Gastrocnemius medialis (tissue), 4 donors: ENCODE data around the gene CCL16. TPM values are rescaled to one million over a fixed set of nuclear protein-coding genes. Genes with fewer than 3 reads are reported as not detected.

Experiments
- ATAC-seq, 2 donors: fragments of 150-250 bp; one replicate each; pipeline ENCODE4 v1.9.1; 2016
- DNase-seq, 2 donors: peaks; one replicate each; pipeline ENCODE4 v3.0.0-alpha.2; 2019
- H3K27ac ChIP-seq, 4 donors: fragments of 200-600 bp; sonication (generic); 1 replicate in 1 of 4; 2 replicates in 3 of 4; pipeline ENCODE4 v1.5.1; 2016 to 2018; ENCODE audit warnings: mild to moderate bottlenecking in 2 of 4, moderate library complexity in 1 of 4
- H3K27me3 ChIP-seq, 3 donors: fragments of 200-600 bp; sonication (generic) in 2 of 3; 1 replicate in 1 of 3; 2 replicates in 2 of 3; pipeline versions ENCODE4 v1.5.1 to v1.6.0; 2016 to 2019; ENCODE audit warnings: mild to moderate bottlenecking in 1 of 3, moderate library complexity in 1 of 3
- H3K36me3 ChIP-seq, 2 donors: fragments of 200-600 bp; sonication (generic) in 1 of 2; one replicate each; pipeline ENCODE4 v1.5.1; 2017 to 2018
- H3K4me1 ChIP-seq, 2 donors: fragments of 200-600 bp; sonication (generic) in 1 of 2; one replicate each; pipeline ENCODE4 v1.5.1; 2016 to 2017; ENCODE audit warnings: mild to moderate bottlenecking in 2 of 2
- H3K4me3 ChIP-seq, 4 donors: fragments of 200-600 bp; sonication (generic) in 3 of 4; 1 replicate in 1 of 4; 2 replicates in 3 of 4; pipeline ENCODE4 v1.5.1; 2016 to 2019; ENCODE audit warnings: mild to moderate bottlenecking in 2 of 4
- H3K9me3 ChIP-seq, 3 donors: fragments of 200-600 bp; sonication (generic) in 2 of 3; 1 replicate in 1 of 3; 2 replicates in 2 of 3; pipeline ENCODE4 v1.5.1; 2016 to 2019
- CTCF ChIP-seq, 5 experiments: fragments of 450-650 bp in 3 of 5; fragments of 200-600 bp in 2 of 5; sonication (generic) in 2 of 5; IDR thresholded peaks in 4 of 5; conservative IDR thresholded peaks in 1 of 5; 1 replicate in 4 of 5; 2 replicates in 1 of 5; pipeline ENCODE4 v1.5.1; 2016 to 2019; ENCODE audit warnings: antibody characterized with exemption in 5 of 5, mild to moderate bottlenecking in 3 of 5, moderate library complexity in 3 of 5
- POLR2A ChIP-seq, 2 donors: fragments of 450-650 bp; IDR thresholded peaks; one replicate each; pipeline ENCODE4 v1.6.1; 2017; ENCODE audit warnings: antibody characterized with exemption in 2 of 2, mild to moderate bottlenecking in 2 of 2, moderate library complexity in 2 of 2
- in situ Hi-C, 4 donors: fragments of 200-750 bp; cut with MboI; loops; one replicate each; pipeline versions ENCODE4 v1.15.0 to v1.8.0; 2017; ENCODE audit warnings: low sequenced_read_pairs in 4 of 4
- intact Hi-C: fragments of 100-400 bp; cut with DNase I; formaldehyde crosslinking; loops from one replicate; pipeline ENCODE4 v1.15.1; 2023; ENCODE audit warnings: low total_unique reads
- total RNA-seq, 4 donors: library from RNA; depleted of rRNA; stranded (reverse); fragments of >200 nt; gene quantifications; one replicate each; pipeline versions ENCODE4 v1.1.0 to v1.2.3, GENCODE V29; 2016

CCL16 gene
- total RNA-seq, 4 donors from 2014 or later: 0.33 TPM; not detected in 3

- Histone ChIP-seq H3K27ac (no peak overlapping the region), H3K36me3 (no peaks in the 10 kb centered on the region), H3K4me1 (peaks cover 0 to 13% of the 10 kb centered on the region in 2 donors), H3K27me3 (no peaks in the 10 kb centered on the region), H3K9me3 (no peaks in the 10 kb centered on the region), H3K4me3 (no peak overlapping the region)
- TF ChIP-seq CTCF (IDR thresholded peaks at IDR 0.05 in 4 of 5, conservative IDR thresholded peaks at IDR 0.05 in 1 of 5) (peak; percentile 20 to 78 (median 74)), POLR2A (IDR thresholded peaks at IDR 0.05) (no peak)
- DNase-seq (peak; percentile 31 to 49), ATAC-seq (peak; percentile 54 to 58)
- intact Hi-C loops (loop anchor here (1.0 to 10.0 kb wide), 3 partner anchors 103 to 514 kb away; no protein-coding TSS in a partner anchor), in situ Hi-C loops (loop anchor here (5.0 to 25.0 kb wide), 6 partner anchors 107 to 518 kb away; partner anchors contain the start of genes ZNHIT3 (in 3 of the 4) and HEATR9 (in 1 of the 4))
These were observed 11.5 kb downstream of the CCL16 start for GRCh38 chr17:35969558-35970380.

- TF ChIP-seq POLR2A (IDR thresholded peaks at IDR 0.05): no peak
- TF ChIP-seq CTCF (IDR thresholded peaks at IDR 0.05 in 4 of 5, conservative IDR thresholded peaks at IDR 0.05 in 1 of 5): no peak
- intact Hi-C loops (loop anchor here (1.0 kb wide), 1 partner anchor 515 kb away; no protein-coding TSS in a partner anchor), in situ Hi-C loops (loop anchor here in 2 of 4 donors (10.0 to 25.0 kb wide), 3 partner anchors 106 to 519 kb away; partner anchors contain the start of genes ZNHIT3 (in 2 of the 2) and HEATR9 (in 1 of the 2))
These were observed 12.7 kb downstream of the CCL16 start for GRCh38 chr17:35968520-35969054.

DNA sequence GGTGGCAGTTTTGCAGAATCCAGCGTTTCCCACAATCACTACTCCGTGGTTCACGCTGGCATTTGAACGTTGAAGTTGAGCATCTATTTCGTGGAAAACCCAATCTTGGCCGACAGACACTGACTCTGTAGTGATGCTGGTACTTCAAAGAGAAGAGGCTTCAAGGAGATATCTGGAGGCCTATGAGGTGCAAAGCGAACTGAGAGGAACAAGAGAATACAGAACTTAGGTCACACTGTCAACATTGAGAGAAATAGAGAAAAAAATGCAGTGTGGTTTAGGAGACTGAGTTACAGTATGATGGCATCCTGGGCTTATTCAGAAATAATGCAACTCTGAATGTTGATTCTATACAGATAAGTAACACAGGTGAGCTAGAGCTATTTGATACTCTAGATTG, 16.0 kb downstream of the CCL16 start:
- in situ Hi-C loops (loop anchor here in 2 of 4 donors (10.0 to 25.0 kb wide), 3 partner anchors 103 to 522 kb away; partner anchors contain the start of genes ZNHIT3 (in 2 of the 2) and HEATR9 (in 1 of the 2)), intact Hi-C loops (no loop called here)
- ATAC-seq: no peak

More at GRCh38 chr17:35968520-35969054, 12.7 kb downstream of the CCL16 start:
- no peak overlapping the region for H3K27ac ChIP-seq
- no peaks in the 10 kb centered on the region for H3K27me3 ChIP-seq
- DNase-seq (no peak), ATAC-seq (no peak)
- H3K36me3 ChIP-seq: no peaks in the 10 kb centered on the region
- no peaks in the 10 kb centered on the region for H3K9me3 ChIP-seq
- H3K4me1 ChIP-seq: peaks cover 0 to 13% of the 10 kb centered on the region in 2 donors
- no peak overlapping the region for H3K4me3 ChIP-seq

GRCh38 chr17:35963663-35964062, 17.6 kb downstream of the CCL16 start:
- intact Hi-C loops: no loop called here
- TF ChIP-seq POLR2A (IDR thresholded peaks at IDR 0.05): no peak

More for the DNA sequence above, 16.0 kb downstream of the CCL16 start:
- Histone ChIP-seq H3K27ac (no peak overlapping the region), H3K4me3 (no peak overlapping the region), H3K4me1 (no peaks in the 10 kb centered on the region), H3K36me3 (no peaks in the 10 kb centered on the region), H3K27me3 (peaks cover 0 to 4% (median 0%) of the 10 kb centered on the region in 3 donors), H3K9me3 (no peaks in the 10 kb centered on the region)
- DNase-seq: no peak
- TF ChIP-seq POLR2A (IDR thresholded peaks at IDR 0.05): no peak
- no peak for TF ChIP-seq CTCF (IDR thresholded peaks at IDR 0.05 in 4 of 5, conservative IDR thresholded peaks at IDR 0.05 in 1 of 5)

More at GRCh38 chr17:35963663-35964062, 17.6 kb downstream of the CCL16 start:
- Histone ChIP-seq H3K4me3 (no peak overlapping the region), H3K4me1 (no peaks in the 10 kb centered on the region), H3K9me3 (no peaks in the 10 kb centered on the region), H3K36me3 (no peaks in the 10 kb centered on the region), H3K27ac (no peak overlapping the region), H3K27me3 (peaks cover 0 to 8% (median 0%) of the 10 kb centered on the region in 3 donors)
- DNase-seq: no peak
- no peak for ATAC-seq
- in situ Hi-C loops: loop anchor here in 2 of 4 donors (10.0 to 25.0 kb wide), 3 partner anchors 101 to 524 kb away; partner anchors contain the start of genes ZNHIT3 (in 2 of the 2) and HEATR9 (in 1 of the 2)
